Right lobe of liver (tissue), 4 donors: ENCODE results near the gene RBFOX2.

Experiments
- POLR2A ChIP-seq: fragments of 450-650 bp; IDR thresholded peaks from one replicate; pipeline ENCODE4 v1.6.1; 2017; ENCODE audit warnings: antibody characterized with exemption, mild to moderate bottlenecking
- TF ChIP-seq, protein P1 (sequence below), 4 donors: fragments of 200-600 bp in 3 of 4; fragments of 450-650 bp in 1 of 4; IDR thresholded peaks; one replicate each; pipeline versions ENCODE4 v1.5.1 to v1.8.0; 2016 to 2022; ENCODE audit warnings: antibody characterized with exemption in 4 of 4, mild to moderate bottlenecking in 2 of 4
- donor health status: DM: no; HTN: no; CAD: no.
- donor health status: DM: no; HTN: no; CAD: no.
- donor health status: DM: no; HTN: yes; CAD: no.

DNA sequence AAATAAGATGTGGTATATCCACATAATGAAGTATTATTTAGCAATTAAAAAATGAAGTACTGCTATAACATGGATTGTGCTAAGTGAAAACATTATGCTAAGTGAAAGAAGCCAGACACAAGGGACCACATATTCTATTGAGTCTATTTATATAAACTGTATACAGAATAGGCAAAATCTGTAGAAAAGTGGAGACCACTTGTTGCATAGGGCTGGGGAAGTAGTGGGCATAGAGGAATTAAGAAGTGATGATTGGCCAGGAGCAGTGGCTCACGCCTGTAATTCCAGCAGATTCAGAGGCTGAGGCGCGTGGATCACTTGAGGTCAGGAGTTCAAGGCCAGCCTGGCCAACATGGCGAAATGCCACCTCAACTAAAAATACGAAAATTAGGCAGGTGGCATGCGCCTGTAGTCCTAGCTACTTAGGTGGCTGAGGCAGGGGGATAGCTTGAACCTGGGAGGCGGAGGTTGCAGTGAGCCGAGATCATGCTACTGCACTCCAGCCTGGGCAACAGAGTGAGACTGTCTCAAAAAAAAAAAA, 109.6 kb downstream of the RBFOX2 start:
- TF ChIP-seq, protein P1, sequence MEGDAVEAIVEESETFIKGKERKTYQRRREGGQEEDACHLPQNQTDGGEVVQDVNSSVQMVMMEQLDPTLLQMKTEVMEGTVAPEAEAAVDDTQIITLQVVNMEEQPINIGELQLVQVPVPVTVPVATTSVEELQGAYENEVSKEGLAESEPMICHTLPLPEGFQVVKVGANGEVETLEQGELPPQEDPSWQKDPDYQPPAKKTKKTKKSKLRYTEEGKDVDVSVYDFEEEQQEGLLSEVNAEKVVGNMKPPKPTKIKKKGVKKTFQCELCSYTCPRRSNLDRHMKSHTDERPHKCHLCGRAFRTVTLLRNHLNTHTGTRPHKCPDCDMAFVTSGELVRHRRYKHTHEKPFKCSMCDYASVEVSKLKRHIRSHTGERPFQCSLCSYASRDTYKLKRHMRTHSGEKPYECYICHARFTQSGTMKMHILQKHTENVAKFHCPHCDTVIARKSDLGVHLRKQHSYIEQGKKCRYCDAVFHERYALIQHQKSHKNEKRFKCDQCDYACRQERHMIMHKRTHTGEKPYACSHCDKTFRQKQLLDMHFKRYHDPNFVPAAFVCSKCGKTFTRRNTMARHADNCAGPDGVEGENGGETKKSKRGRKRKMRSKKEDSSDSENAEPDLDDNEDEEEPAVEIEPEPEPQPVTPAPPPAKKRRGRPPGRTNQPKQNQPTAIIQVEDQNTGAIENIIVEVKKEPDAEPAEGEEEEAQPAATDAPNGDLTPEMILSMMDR (IDR thresholded peaks at IDR 0.05): no peak
- no peak for TF ChIP-seq POLR2A
